NCI-H2029 treated with DMSO at 0.1 percent for 48 hours (cell line): ENCODE data around the gene MRPL39.
"Not testable (repeated sequence)": the region's sequence is repeated elsewhere in the genome, so short reads cannot be mapped to it uniquely, and the experiment has no call there.

Experiments
- DNase-seq: peaks from one replicate; lab custom pipeline; 2025; lab: John Stamatoyannopoulos, UW

MRPL39 gene

DNA sequence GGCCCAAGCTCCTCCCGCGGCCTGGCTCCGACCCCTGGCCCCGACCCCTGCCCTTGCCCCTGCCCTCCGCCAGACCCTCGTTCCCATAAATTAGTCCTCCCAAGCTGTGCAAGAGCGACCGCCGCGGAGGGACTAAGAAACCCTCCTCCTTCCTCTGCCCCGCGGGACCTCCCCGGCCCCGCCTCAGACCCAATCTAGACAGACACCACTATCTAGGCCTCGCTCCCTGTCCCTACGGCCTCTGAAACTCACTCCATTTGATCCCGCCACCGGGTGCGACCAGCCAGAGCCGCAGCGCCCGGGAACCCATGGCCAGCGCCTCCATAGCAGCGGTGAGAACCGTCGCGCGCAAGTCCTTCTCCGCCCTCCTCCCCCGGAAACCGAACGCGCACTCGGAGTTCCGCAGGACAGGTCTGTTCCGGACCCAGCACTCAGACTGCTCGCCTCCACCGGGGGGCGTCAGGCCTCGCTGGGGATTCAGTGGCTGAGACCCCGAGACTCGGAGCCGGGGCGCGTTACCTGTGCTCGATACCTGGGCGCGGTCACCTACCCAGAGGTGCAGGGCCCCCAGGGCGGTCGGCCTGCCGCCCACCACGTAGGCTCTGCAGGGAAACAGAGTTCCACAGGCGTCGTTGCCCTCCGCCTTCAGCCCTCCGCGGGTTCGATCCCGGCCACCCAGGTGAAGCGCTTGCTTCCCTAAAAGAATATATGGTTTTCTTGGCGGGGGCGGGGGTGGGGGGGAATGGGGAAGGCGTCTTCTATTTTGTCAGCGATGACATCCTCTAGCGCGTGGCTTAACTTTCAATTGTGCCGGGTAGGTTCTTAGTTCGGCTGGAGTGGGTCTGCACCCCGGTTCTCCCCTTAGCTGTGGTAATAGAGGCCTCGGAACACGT lies at the start of gene MRPL39:
TSS of gene MRPL39 (minus strand) at position 331 of the 893 bp plus-strand sequence. CDS start at position 325, 6 bp downstream.
- peak; percentile 27 for DNase-seq

DNA sequence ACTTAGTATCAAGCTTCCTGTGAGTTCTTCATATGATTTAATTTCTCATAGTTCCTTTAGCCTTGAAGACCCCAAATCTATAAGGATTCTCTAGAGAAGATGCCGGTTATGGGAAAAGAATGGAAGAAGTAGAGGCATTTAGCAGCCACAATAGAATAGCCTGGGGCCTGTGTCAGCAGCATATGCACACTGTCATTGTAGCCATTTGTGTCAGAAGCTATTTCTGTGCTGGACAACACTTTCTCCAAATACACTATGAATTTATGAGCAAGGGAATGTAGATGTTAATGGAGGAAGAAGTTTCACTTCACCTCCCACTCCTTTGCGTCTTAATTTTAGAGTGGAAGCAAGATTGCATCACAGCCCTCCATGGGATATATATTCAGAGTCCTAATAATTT lies 49.1 kb upstream of the MRPL39 start:
- DNase-seq, result no peak

DNA sequence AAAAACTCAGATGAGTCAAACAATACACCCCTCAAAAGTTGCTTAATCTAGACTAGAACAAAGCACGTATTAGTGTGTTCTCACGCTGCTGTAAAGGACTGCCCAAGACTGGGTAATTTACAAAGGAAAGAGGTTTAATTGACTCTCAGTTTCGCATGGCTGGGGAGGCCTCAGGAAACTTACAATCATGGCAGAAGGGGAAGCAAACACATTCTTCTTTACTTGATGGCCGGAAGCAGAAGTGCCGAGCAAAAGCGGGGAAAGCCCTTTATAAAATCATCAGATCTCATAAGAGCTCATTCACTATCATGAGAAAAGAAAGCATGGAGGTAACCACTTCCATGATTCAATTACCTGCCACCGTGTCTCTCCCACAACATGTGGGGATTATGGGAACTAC lies 41.9 kb upstream of the MRPL39 start:
- no peak for DNase-seq

DNA sequence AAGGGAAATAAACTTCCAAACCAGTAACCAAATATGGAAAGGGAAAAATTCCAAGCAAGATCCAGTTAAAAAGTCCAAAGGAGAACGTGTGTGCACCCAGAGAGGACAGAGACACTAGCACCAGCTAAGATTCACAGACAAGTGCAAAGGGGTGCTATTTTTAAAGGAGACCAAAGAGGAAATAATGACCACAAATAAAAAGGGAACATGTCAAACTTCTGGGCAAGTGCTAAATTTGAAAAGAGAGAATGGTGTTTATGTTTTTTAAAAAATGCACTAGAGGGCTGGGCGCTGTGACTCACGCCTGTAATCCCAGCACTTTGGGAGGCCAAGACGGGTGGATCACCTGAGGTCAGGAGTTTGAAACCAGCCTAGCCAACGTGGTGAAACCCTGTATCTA lies 40.4 kb upstream of the MRPL39 start:
- DNase-seq, result no peak

DNA sequence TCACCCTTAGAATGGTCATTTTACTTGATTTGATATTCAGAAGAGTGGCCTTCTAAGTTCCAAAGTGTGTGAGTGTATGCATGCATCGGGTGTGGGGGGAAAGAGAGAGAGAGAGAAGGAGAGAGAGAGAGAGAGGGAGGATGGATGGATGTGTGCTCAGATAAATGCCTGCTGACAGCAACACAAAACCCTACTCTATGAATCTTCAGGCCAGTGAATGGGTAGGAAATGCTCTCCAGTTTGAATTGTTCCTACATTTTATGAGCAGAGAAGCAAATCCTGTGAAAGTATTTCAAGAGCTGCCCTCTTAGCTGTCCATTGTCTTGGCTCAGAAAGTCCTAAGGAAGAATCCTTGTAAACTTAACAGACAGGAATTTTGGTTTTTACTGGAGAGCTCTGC lies 39.2 kb upstream of the MRPL39 start:
- no peak for DNase-seq

DNA sequence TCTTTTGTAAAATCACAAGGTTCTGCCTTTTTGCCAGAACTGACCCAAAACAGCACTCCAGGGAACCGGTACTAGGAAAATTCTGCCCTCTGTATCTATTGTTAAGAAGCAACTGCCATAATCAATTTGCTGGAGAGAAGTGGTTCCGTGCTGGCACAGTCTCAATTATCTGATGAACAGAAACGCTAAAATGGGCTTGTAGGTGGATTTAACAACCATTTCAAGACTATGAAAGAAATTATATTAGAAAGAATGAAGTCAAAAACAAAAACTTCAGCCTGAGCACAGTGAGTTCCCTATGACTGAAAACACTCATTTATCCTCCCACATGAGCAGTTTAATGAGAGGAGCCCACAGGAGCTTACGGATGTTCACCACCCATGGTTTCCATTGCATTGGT lies 36.2 kb upstream of the MRPL39 start:
- no peak for DNase-seq

DNA sequence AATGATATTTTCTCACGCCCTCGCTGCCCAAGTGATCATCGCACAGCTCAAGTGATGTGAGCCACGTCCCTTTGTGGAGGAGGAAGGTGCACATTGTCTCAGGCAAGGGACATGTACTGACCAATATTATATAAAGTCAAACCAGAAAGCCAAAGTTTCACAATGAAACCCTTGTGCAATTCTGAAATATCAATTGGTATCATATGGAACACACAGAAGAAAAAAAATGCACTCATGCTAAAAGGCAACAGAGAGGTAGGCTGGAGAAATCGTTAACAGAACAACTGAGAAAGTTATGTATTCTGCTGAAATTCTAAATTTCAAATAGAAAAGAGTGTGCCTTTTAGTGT lies 33.6 kb upstream of the MRPL39 start:
- no peak for DNase-seq

DNA sequence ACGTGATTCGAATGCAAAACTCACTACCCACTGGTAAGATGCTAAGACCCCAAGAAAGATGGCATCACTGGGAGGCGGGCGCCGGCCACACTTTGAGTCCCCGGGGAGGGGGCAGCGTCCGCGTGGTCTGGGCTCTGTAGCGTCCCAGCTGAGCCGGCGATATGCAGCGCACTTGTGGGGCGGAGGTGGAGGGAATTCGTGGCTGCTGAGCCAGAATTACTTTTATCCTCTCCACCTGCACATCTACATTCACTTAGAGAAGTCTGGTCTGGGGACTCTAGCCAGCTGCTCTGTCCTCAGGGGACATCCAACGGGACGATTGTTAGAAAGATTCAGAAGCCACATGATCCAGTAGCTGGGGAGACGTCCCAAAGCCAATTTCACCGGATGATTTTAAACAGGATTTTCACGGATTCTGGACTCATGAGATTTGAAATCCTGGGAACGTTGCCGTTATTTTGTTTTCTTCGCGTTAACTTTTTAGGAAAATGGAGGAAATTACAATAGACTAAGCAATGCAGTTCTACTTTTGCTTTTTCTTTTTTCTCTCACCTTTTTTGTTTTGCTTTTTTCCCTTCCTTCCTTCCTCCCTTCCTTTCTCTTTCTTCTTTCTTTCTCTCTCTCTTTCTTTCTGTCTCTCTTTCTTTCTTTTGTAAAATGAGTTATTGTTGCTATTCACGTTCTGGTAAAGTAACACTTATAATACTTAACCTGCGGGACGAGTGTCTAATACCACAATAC lies 33.1 kb upstream of the MRPL39 start:
- DNase-seq, result no peak

DNA sequence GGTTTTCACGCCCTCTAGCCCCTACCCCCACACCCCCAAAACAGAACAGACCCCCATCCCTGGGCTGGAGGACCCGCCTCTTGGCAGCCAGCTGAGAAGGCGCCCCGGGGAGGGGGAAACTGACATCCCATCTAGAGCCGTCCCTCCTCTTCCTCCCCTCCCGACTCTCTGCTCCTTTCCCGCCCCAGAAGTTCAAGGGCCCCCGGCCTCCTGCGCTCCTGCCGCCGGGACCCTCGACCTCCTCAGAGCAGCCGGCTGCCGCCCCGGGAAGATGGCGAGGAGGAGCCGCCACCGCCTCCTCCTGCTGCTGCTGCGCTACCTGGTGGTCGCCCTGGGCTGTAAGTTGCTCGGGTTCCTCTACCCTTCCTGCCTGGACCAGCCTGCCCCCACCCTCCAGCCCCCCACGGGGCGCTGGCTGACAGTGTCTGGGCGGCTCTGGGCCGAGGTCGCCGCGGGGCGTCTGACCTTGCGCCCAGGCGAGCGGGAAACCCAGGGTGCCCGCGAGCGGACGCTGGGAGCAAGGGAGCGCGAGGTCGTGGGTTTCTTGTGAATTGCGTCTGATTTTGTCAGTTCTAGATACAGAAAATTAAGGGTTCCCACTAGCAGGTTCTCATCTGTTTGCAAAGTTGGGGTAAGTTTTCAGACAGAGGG lies 32.4 kb upstream of the MRPL39 start:
- no peak for DNase-seq

DNA sequence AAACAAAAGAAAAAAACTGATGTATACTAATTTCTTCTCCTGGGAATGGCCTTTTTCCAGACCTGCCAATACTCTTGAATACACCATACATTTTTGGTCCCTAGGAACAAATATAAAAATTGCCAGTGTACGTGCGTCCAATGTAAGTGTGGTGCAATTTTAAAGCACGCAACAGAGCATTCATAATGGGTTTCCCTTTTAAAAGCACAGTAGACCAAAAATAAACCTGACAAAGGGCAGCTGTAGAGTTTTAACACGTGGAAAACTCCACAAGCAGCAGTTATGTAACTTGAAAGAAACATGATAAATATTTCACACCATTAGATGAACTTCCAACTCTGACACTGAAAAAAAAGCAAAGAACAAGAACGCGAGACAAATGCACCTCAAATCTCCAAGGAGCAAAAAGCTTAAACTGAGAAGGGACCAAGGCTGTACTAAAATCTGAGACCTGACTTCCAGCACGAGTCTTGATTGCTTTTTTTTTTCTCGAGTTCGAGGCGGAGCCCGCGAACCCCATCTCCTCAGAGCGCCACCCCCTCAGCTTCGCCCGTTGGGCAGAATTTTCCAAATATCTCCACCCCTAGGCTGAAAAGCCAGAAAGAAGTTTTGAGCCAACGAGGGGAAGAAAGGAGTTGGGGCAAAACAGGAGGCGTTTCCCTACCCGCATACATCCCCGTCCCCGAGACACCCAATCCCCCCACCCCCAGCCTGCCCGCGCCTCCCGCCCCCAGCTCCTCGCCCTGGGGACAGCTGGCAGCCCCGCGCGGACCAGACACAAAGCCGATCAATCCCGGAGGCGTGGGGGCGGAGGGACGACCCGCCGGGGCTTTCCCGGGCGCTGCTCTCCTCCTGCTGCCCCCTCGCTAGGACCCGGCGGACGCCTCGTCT lies 31.6 kb upstream of the MRPL39 start, which contains the start of gene JAM2:
TSS of gene JAM2 (plus strand) at position 599 of the 891 bp plus-strand sequence. CDS start 564 bp downstream, outside the sequence.
- no peak for DNase-seq

DNA sequence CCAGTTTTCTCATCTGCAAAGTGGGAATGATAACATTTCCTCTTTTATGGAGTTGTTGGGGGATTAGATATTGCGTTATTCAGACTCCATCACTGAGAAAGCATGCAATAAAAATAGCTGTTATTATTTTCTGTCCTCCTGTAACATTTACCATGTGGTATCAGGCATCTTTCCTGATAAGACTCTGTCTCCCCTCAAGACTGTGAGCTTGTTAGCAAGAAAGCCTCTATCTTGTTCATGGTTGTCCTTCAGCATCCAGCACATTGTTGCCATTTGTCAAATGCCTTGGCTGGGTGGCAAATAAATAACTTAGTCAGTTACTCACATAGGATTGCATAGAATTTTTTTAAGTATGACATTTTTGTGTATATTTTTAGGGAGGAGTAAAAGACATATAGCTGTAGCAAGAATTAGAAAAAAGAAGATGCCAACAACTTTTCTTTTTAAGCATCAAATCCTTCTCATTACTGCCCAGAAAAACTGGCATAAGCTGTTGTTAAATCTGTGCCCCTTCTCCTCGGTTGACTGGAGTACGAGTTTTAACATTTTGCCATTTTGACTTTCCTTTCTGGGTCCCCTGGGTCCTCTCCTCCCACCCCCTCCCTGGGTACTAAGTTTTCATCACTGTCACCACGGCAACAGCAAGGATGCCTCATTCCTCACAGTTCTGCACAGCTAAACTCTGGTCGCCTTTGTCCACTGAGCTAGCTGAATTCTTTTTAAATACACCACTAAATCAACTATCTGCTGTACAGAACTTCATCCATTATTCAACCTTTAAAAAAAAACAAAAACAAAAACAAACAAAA lies 30.8 kb upstream of the MRPL39 start:
- no peak for DNase-seq

DNA sequence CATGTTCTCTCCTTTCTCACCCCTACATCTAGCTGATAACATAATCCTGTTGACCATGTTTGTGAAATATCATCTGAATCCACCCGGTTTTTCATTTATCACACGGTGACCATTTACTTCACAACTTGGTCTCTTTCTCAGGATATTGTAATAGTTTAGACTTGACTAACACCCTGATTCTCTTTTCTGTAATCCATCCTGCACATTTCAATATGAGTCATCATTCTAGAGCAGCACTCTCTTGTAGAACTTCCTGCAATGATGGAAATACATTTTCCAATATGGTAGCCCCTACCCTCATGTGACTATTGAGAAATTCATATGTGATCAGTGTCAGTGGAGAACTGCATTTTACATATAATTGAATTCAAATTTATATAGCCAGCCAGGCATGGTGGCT lies 29.4 kb upstream of the MRPL39 start:
- no peak for DNase-seq

DNA sequence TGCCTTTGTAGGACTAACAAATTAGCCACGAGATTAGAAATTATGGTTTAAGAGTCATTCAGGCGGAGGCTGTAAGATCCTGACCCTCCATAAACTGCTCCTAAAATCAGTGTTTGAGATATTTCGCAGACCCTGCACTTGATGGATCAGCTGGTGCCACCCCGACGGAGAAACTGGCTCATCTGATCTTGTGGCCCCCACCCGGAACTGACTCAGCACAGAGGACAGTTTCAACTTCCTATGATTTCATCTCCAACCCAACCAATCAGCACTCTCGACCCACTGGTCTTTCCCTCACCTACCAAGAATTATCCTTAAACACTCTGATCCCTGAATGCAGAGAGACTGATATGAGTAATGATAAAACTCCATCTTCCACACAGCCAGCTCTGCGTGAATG lies 28.0 kb upstream of the MRPL39 start:
- DNase-seq, result no peak

DNA sequence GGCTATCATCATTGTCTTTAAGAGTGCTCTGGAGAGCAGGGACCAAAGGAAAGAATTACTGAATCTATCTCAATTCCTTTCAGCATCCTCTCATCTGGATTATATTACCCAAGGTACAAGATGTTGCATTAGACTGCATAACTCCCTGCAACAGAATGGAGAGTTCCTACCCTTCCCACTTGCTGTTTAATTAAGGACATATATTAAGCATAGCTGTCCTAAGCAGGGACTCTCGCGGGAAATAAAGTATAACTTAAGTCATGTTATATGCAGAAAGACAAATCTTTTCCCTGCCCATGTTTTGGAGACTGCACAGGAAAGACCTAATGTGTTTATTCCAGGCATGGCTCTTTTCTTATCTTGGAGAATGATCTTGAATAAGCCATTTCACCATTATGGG lies 25.0 kb upstream of the MRPL39 start:
- DNase-seq, result no peak

DNA sequence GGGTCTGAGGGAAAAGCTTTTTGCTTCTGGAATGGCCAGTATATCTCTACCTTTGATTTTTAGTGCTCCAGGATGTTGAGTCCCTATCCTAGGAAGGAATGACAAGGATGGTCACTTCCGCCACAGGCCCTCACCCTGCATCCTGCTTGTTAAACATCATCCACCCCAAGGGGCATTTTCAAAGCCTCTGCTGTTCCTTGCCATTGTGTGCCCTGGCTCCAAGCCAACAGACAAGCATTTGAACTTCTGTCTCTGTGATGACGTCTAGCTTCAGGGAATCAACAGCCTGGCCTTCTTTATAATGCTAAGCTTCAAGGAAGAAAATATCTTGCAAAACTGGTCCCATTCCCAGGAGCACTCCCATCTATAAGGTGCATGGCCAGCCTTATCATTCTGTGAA lies 19.5 kb upstream of the MRPL39 start:
- no peak for DNase-seq

DNA sequence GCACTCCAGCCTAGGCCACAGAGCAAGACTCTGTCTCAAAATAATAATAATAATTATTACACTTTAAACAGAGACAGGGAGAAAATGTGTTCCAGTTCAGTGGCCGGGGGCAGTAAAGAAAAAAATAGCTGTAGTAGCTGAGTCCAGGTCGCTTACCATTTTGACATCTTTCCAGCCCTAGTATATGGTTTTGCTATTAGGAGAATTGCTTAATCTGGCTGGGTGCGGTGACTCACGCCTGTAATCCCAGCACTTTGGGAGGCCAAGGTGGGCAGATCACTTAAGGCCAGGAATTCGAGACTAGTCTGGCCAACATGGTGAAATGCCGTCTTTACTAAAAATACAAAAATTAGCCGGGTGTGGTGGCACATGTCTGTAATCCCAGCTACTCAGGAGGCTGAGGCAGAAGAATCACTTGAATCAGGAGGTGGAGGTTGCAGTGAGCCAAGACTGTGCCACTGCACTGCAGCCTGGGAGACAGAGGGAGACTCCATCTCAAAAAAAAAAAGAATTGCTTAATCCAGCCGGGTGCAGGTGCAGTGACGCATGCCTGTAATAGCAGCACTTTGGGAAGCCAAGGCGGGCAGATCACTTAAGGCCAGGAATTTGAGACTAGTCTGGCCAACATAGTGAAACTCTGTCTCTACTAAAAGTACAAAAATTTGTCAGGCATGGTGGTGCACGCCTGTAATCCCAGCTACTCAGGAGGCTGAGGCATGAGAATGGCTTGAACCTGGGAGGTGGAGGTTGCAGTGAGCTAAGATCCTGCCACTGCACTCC lies 18.7 kb upstream of the MRPL39 start:
- not testable (repeated sequence) for DNase-seq

DNA sequence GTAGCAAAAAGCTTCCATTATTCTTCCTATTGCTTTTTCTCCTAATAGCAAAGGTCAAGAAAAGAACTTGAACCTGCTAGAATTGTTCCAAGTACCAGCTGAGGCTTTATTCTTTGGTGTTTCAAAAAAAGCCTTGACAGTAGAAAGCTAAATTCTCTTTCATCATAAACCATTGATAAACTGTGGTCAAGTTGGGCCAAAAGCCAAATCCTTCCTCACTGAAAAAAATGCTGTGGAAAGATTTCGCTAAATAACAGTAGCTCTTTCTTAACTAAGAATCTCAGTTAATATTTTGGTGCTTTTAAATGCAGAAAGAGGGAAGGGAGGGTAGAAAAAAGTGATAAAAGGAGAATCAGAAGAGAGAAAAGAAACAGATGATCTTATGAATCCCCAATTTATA lies 17.8 kb upstream of the MRPL39 start:
- DNase-seq, result no peak

DNA sequence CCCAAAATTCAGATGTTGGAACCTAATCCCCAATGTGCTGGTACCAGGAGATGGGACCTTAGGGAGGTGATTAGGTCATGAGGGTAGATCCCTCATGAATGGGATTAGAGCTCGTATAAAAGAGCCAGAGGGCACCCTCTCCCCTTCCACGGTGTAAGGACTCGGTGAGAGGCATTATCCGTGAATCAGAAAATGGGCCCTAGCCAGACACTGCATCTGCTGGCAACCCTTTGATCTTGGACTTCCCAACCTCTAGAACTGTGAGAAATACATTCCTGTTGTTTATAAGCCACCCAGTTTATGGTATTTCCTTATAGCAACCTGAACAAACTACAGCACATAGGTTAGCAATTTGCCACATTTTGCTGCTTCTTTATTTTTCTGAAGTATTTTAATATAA lies 17.2 kb upstream of the MRPL39 start:
- no peak for DNase-seq

DNA sequence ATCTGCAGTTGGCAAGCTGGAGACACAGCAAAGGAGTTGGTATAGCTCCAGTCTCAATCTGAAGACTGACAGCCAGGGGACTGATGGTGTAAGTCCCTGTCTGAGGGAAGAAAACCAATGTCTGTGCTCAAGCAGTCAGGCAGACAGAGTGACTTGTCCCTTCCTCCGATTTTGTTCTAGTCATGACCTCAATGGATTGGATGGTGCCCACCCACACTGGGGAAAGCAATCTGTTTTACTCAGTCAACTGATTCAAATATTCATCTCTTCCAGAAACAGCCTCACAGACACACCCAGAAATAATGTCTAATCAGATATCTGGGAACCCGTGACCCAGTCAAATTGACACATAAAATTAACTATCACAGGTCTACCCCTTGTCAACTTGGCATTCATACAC lies 11.9 kb upstream of the MRPL39 start:
- no peak for DNase-seq

DNA sequence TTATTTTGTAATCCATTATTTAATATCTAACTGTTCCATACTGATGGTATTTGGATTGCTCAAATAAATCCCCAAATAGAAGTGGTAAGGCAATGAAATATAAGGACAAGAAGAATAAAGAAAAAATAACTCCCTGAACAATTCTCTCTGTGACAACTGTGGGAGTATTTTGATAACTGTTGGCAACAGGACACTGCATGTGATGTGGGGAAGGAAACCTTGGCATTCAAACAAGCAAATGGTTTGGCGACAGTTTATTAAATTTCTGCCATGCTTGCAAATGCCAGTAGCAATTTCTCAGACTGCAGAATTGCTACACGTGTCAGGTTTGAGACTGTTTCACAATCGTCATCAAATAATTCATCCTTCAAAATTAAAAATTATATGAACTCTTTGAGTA lies 8.6 kb upstream of the MRPL39 start:
- no peak for DNase-seq
